ENCODE data around the gene MEIS2. TPM values are rescaled to one million over a fixed set of nuclear protein-coding genes. Genes with fewer than 3 reads are reported as not detected.
A peak's percentile ranks its signal among the peaks of the same experiment; 100 is the strongest.

The MEIS2 gene
- total RNA-seq, 1 donor from 2014 or later = 44.9 TPM

DNA sequence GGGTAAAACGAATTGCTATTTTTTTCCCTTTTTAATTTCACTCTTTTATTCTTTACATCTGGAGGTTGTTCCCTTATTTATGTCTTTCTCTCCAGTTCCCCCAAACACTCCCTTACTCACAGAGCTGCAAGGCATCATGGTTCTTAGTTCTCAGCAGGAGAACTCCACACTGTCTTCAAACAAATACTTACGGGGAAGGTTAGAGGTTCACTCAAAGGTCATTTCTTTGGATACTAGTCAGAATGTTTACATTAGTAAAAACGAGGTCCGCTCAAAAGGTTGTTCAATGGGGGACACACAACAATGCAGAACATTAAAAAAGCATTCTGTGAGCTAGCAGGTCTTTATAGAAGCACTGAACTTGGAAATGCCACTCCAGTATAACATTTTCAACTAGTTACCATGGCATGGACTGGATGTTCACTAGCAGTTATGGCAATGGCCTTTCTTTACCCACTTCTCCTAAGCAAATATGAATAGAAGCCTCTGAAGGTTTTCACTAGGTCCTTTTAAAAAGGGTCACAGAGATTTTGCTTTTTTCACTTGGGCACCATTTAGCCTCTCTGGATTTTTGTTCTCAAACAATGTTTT, 201.7 kb downstream of the MEIS2 start:
- no peak for DNase-seq
- intact Hi-C loops (cut with micrococcal nuclease) = no loop called here
- ATAC-seq = no peak

DNA sequence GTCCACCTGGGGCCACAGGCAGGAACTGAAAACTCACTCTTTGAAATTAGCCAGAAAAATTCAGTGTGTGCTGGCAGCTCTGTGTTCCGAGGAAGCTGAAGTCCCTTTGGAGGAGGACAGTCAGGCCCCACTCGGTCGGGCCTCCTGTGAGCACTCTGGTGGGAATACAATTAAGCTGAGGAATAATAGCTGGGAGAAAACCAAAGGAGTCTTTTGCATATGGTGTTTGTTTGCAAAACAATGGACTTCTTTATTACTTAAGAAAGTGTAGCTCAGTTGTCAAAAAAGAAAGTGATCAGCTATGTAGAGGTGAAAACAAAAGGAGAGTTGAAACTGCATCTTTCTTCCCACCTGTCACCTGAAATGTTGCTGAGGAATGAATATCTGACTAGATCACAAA, 202.5 kb downstream of the MEIS2 start:
- ATAC-seq (peak; percentile 42), DNase-seq (no peak)
- intact Hi-C loops (cut with micrococcal nuclease) = no loop called here

DNA sequence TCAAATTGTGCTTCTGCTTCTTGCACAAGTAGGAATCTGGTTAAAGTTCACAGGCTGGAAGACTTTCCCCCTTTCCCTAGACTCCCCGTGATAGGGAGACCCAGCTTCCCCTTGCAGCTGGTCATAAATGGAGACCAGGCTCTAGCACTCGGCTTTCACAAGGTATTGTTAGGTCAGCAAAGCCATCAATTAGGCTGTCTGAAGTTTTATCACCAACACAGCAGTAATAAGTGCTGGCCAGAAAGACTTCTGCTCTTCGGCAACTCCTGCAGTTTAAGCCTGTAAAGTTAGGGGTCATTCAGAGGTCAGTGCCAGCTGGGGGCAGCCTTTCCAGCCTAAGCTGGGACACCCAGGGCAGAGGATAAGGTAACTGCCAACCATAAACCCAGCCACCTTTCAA, 203.4 kb downstream of the MEIS2 start:
- peak; percentile 74 for ATAC-seq
- DNase-seq = no peak
- intact Hi-C loops (cut with micrococcal nuclease) = no loop called here

- no peak for DNase-seq
- ATAC-seq = no peak
- intact Hi-C loops (cut with micrococcal nuclease) = no loop called here
These were observed 206.3 kb downstream of the MEIS2 start for GRCh38 chr15:36894075-36894474.

- no peak for DNase-seq
- no peak for ATAC-seq
- intact Hi-C loops (cut with micrococcal nuclease) = no loop called here
These were observed 207.1 kb downstream of the MEIS2 start for GRCh38 chr15:36893276-36893675.

GRCh38 chr15:36888011-36888992, 212.0 kb downstream of the MEIS2 start:
- DNase-seq (peak; percentile 28), ATAC-seq (peak; percentile 57)
- intact Hi-C loops (cut with micrococcal nuclease) = no loop called here

DNA sequence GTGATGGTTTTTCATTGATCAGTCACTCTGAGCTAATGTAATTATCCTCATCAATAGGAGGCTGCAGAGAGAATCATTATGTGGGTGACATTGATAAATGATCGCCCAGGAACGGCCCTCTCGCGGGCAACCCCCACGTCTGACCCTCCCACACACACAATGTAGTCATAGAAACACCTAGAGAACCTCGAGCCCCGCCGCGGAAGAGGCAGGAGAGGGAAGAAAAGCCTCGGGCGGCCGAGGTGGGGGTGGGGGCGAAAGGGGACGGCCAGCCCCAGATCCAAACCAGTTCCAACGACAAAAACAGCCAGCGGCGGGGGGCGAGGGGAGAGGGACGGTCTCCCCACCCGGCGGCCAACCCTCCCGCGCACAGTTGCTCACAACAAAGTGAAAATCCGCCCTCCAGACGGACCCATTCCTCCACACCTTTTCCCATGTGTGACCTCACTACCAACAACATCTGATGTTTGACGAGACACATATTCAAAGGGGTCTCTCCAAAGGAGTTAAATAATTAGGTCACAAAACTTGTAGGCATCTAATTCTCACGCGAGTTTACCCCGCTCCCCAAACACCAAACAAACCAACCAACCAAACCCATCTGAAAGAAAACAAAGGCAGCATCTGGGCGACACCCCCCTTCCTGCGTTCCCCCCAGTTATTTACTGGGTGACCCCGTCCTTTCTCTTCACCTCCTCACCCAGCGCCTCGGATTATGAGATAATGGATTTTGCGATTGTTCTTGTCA, 213.0 kb downstream of the MEIS2 start:
- DNase-seq = peak; percentile 31
- no peak for ATAC-seq
- intact Hi-C loops (cut with micrococcal nuclease) = no loop called here

- intact Hi-C loops (cut with micrococcal nuclease) = no loop called here
- DNase-seq (no peak), ATAC-seq (no peak)
These were observed 213.6 kb downstream of the MEIS2 start for GRCh38 chr15:36886701-36887100.

DNA sequence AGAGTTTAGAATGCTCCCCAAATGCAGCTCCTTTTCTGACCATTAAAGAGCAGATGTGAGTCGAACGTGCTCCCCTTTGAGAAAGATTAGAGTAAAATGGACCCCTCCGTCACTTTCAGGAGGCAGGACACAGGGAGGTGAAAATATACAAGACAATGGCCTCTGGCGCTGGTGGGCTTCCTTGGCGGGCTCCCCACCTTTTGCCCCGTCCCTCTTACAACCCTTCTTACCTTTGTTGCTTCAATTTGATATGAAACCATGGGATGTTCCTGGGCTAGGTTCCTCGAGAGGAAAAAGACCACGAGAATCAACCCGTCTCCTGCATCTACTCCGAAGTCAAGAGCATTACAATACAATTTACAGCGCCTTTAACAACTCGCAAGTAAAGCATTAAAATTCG, 214.2 kb downstream of the MEIS2 start:
- intact Hi-C loops (cut with micrococcal nuclease) = no loop called here
- no peak for ATAC-seq
- no peak for DNase-seq

DNA sequence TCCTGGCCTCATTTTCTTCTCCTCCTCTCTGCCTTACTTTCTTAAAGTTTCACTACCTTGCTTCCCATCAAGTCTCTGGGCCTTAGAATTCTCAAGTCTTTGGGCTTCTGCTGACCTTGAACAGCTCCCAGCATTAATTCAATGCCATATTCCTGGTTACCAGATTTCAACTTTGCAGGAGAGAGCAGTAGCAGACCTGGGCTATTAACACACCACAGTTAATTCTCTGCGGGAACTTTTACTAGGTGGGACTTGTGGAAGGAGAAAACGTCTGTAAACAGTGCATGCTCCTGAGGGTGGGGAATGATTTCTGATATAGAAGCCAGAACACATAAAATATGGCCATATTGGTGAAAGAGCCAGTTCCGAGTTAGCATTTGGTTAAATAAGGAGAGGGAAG, 214.6 kb downstream of the MEIS2 start:
- DNase-seq (no peak), ATAC-seq (no peak)
- intact Hi-C loops (cut with micrococcal nuclease) = no loop called here

DNA sequence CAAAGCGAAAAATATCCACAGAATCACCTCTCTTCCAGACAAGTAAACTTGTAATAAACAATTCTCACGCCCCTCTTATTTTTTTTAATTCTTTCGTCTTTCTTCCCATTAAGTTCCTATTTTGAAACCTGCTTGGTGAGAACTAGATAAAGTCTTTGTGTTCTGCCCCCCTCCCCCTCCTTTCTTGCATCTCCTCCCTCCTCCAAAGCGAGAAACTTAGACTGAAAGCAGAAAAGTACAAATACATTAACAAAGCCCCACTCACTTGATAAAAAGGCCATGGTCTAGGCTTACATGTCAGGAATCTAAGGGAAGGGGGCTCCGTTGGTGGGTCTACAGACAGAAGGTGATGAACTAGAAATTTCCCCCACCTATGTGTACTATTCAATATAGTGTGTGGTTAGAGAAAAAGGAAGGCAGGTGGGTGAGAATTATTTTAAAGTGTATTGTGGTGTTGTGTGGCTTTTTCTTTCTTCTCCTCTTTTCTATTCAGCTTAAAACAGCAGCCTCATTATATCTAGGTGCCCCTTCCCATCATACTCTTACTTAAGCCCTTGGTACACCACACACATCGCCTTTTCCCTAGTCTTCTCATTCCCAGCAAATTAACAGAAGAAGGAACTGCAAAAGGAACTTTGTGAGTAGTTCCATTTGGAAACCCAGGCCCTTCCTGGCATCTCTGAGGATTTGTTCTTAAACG, 215.3 kb downstream of the MEIS2 start:
- ATAC-seq (no peak), DNase-seq (no peak)
- intact Hi-C loops (cut with micrococcal nuclease) = loop anchor here (5.0 kb wide), 1 partner anchor 227 kb away; no protein-coding TSS in a partner anchor

DNA sequence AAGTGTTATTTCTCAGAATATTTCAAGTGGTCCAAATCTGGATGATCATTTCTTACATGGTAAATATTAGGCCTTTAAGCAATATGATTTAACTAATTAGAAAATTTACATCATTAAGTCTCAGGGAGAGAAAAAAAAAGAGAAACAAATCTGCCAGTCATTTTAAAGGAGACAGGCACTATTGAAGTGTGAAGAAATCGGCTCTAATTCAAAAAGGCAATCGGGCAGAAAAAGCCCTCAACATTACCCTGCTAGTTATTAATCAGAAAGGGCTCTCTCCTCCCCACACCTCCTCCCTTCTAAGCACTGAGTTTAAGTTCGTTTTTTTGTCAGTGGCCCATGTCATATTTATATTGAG, 215.9 kb downstream of the MEIS2 start:
- DNase-seq (no peak), ATAC-seq (no peak)
- intact Hi-C loops (cut with micrococcal nuclease) = loop anchor here (5.0 kb wide), 1 partner anchor 228 kb away; no protein-coding TSS in a partner anchor

GRCh38 chr15:36883713-36884517, 216.4 kb downstream of the MEIS2 start:
- ATAC-seq = peak; percentile 93
- intact Hi-C loops (cut with micrococcal nuclease) = loop anchor here (5.0 kb wide), 1 partner anchor 228 kb away; no protein-coding TSS in a partner anchor
- DNase-seq = peak; percentile 91

GRCh38 chr15:36882487-36883131, 217.7 kb downstream of the MEIS2 start:
- intact Hi-C loops (cut with micrococcal nuclease) = loop anchor here (5.0 kb wide), 1 partner anchor 230 kb away; no protein-coding TSS in a partner anchor
- DNase-seq = peak; percentile 36
- peak; percentile 55 for ATAC-seq

- intact Hi-C loops (cut with micrococcal nuclease) = loop anchor here (5.0 kb wide), 1 partner anchor 230 kb away; no protein-coding TSS in a partner anchor
- ATAC-seq = no peak
- DNase-seq = no peak
These were observed 218.3 kb downstream of the MEIS2 start for GRCh38 chr15:36882056-36882455.

- no peak for ATAC-seq
- intact Hi-C loops (cut with micrococcal nuclease) = loop anchor here (5.0 kb wide), 1 partner anchor 231 kb away; no protein-coding TSS in a partner anchor
- DNase-seq = no peak
These were observed 218.8 kb downstream of the MEIS2 start for GRCh38 chr15:36881516-36881915.

- intact Hi-C loops (cut with micrococcal nuclease) = loop anchor here (5.0 kb wide), 1 partner anchor 231 kb away; no protein-coding TSS in a partner anchor
- DNase-seq (no peak), ATAC-seq (no peak)
These were observed 219.4 kb downstream of the MEIS2 start for GRCh38 chr15:36880913-36881460.

Data from left ventricle myocardium superior (tissue), 1 donor.